GM18511 (cell line): ENCODE measurements around the gene EDN1.
"Not testable (repeated sequence)": the region's sequence is repeated elsewhere in the genome, so short reads cannot be mapped to it uniquely, and the experiment has no call there.

ENCODE experiments used
- ATAC-seq: cut with Tn5 transposase; IDR thresholded peaks from one replicate; pipeline ENCODE4 v1.9.1; 2021; ENCODE audit warnings: mild to moderate bottlenecking, moderate library complexity; ENCODE audit not compliant: unreplicated experiment

EDN1 gene

DNA sequence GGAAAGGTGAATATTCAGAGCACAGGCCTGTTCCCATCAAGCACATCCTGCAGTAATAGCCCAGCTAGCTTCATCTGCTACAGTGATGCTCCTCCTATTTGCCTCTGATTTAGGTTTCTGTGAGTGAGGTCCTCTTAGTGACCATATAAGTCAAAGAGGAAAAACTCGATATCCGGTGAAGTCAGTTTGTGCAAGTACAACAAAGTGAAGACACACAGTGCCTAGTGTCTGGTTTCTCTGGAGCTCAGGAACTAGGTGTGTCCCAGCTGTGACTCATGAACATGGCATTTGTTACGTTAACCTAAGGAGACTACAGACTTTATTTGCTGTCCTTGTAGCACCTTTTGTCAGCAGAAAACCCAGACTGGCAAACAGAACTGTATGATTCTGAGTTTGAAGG is 33.9 kb downstream of the EDN1 start:
- ATAC-seq, result no peak

DNA sequence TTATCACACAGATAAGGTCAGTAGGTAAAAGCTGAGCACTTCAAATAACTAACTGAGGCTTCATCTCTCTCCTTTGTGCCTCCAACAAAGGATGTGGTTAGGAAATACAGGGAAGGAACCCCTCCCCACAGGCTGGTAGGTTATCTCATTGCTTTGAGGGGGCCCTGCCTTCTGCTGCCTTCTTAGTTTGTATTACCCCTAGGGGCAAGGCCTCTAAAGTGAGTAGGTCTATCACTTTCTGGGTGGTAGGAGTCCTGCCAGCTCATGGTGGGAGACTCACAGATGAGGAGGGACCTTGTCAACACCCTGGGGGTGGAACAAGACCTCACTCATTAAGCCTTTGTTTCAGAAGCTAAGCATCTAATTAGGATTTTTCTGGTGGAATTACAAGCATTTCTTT is 34.6 kb downstream of the EDN1 start:
- no peak for ATAC-seq

DNA sequence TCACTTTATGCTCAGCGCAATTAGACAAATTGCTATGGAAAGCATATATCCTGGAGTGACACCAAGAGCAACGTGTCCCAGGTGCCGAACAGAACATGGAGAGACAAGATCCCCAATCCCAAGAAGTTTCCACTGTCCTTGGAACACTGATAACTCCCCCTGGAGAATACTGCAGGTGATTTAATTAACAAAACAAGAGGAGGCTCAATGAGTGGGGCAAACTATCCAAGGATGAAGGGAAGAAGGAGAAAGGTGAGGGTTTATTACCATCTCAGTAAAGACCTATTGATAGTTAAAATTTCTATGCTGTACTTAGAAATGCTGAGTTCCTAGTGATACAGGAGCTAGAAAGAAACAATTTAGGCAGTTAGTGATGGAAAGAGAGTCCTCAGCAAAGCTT is 35.7 kb downstream of the EDN1 start:
- ATAC-seq, result no peak

DNA sequence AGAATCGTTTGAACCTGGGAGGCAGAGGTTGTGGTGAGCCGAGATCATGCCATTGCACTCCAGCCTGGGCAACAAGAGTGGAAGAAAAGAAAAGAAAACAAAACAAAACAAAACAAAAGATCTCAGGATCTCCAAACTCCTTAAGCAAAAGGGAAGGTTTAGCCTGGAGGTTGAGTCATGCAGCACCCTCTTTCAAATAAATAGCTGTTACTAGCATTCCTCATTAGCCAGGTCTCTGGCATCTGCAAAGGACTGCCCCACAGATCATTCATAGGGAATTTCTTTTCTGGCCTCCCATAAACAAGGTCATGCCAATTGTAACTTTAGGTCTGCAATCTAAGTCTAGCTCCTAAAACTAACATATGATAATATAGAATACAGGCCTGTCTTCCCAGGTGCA is 37.2 kb downstream of the EDN1 start:
- ATAC-seq, result no peak

DNA sequence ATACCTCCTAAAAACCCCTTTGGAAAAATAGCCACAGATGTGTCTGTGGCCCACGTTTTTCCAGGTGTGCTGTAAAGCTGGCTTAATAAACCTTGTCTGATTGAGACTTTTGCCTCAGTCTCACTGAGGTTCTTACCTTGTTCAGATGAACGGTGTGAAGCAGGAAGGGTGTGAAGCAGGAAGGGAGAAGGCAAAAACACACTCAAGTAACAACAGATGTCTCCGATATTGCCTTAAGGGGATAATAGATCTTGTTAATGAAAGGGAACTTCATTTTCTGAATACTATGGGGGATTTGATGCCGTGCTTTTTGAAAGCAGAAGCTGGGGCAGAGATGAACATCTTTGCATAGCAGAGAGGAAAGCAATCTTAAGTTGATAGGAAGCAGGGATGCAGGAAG is 37.8 kb downstream of the EDN1 start:
- ATAC-seq, result no peak

DNA sequence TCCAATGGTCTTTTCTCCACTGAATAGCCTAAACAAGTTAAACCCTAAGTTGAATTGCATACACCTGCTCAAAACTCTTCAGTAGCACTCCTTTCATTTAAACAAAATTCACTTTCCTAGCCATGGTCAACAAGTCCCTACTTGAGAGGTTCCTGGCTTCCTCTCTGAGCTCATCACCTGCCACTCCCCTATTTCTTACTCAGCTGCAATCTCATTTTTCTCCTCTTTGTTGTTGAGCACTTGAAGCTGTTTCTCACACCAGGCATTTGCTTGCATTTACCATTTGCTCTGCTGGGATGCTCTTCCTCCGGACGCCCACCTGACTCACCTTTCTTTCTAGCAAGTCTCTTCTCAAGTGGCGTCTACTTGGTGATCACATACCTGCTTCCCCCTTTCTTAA is 38.5 kb downstream of the EDN1 start:
- ATAC-seq, result no peak

DNA sequence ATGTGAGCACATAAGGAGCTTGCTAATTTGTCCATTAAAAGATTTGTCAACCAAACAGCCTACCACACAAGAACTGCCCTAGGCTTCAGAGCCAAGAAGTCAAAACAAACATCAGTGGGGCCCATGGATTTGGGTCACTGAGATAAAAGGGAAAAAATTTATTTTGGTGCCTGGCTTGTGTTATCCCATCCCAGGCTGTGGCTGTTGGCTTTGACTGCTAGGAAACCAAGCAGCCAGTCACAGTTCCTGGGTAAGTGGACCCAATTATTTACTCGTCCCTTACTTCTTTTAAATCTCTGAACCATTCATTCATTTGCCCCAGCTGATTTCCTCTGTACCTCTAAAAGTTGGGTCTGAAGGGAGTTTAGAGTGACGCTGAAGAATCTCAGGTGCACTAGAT is 41.3 kb downstream of the EDN1 start:
- no peak for ATAC-seq

DNA sequence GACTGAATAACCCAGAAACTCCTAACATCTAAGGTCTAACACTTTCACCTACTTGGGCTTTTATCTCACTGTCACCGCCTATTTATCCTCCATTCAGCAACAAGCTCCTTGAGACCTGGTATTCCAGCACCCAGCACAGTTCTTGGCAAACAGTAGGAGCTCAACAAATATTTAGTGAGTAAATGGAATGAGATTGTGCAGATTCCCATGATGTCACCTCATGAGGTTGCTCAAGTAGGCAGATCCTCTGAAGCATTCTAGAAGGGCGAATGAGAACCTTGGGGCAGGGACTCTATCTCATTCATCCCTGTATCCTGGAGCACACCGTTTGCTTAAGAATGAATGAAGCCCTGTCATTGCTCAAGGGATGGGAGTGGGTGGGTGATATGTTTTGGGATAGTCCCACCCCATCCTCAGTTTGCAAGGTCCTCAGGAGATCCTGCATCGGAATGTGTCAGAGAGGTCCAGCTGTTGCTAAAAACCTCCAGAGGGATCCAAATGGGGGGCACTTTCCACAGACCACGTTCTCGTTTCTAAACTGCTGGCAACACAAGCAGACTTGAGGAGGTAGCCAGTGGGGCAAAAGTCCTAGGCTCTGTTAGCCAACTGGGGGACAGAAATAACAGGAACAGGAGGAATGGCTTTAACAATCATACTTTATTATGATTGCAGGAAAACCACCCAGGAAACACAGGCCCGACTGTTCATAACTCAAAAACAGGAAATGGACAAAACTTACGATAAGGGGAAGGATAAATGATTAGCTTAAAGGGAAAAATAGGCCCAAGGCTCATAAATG is 42.0 kb downstream of the EDN1 start:
- no peak for ATAC-seq

DNA sequence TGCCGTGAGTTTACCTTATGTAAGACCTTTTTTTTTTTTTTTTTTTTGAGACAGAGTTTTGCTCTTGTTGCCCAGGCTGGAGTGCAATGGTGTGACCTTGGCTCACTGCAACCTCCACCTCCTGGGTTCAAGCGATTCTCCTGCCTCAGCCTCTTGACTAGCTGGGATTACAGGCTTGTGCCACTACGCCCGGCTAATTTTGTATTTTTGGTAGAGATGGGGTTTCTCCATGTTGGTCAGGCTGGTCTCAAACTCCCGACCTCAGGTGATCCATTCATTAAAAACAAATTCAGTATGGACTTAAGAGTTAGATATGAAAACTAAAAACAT is 42.6 kb downstream of the EDN1 start:
- not testable (repeated sequence) for ATAC-seq

DNA sequence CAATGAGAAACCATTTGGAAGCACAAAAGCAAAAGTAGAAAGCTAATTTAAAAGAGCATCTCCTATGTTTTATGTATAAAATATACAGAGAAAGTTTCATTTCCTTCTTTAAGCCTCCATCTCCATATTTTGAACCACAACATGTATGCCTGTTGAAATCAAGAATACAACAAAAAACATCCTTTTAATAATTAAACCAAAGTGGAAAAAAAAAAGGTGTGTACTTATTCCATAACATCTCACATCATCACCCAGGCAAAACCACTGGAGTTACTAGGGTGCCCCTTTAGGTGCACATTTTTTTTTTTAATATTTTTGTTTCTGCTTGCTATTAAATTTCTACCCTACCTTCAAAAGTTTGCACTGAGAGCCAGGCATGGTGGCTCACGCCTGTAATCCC is 43.0 kb downstream of the EDN1 start:
- ATAC-seq, result no peak

DNA sequence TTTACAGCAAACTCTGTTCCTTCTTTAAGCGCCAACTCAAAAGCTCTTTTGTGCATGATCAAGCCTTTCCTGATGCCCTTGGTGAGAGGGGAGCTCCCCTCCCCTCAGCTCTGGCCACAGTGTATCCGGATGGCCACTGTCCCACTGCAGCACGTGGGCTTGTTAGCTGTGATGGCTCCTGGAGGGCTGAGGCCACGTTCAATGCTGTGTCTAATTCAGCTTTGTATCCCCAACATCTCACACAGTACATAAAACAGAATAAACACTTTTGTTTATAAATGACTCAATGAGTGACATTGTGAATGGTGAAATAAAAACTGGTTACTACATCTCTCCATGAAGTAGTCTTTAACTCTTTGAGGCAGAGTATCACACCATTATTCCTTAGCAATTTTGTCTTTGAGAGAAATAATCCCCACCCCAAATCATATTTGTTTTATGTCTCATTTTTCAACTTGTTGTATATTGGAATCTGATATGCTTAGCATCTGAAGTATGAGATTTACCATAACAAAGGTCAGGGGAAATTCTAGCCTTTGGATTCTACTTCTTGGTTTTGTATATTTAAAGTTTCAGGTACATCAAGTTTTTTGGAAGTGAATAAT is 44.5 kb downstream of the EDN1 start:
- no peak for ATAC-seq

DNA sequence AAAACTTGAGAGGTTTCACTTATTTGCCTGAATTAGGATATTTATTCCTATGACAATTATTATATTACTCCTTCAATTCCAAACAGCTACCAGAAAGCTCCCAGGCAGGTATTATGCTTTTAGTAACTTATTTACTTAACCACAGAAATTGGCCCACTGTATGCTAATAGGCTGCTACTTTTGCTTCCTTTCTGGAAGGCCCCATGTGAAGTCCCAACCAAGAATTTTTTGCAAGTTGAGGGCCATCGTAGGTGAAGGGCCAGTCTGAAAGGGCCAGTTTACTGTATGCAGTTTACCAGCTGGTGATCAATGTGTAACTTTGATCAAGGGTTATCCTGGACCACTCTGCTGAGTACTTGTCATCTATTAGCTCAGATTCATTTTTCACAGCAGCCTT is 45.0 kb downstream of the EDN1 start:
- peak; percentile 64 for ATAC-seq

DNA sequence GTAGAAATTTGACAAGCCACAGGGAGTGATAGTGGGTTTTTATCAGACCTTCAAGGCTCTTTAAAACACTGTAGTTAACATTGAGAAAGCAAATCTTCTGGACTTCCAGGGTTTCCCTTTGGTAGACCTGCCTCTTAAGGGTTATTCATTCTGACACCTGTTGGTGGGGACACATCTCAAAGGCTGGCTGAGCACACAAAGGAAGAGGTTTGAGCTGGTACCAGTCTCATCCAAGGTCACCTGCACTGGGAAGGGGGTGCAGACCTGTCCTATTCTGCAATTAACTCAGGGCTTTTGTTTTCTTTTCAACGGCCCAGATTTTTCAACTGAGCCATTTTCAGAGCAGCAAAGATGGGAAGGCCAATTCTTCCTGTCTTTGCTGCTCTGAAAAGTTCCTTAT is 45.6 kb downstream of the EDN1 start:
- ATAC-seq, result peak; percentile 43

DNA sequence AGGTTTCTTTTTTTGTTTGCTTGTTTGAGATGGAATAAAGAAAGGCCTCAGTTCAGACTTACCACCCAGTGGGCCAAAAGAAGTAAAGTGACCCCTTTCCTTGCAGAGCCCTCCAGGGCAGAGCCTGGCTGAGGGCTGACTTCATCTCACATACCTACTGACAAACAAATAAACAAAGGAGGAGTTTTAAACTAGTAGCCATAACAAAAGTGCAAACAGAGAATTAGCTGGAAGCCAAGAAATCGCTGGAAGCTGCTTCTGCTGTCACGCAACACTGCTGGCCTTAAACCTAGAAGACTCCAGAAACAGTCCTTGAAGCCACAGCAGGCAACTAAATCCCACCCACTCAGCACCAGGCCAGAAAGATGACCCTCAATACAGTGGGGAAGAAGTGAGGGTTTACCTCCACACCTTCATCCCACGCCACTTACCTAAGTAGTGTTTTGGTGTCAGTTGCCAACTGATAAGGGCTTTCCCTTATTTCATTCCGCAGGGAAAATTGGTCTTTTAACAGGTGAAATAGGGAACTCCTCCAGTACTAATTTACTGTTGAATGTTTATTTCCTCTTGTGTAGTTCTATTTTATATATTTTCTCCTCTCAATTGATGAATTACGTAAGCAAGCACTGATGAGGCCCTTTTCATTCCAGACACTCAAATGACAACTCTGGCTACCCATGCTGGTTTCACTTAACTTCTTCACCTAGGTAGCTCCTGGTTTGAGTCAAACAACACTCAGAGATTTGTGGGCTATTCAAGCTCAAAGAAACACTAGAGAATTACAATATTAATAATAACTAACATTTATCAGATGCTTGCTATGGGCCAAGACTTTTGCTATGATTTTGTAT is 46.2 kb downstream of the EDN1 start:
- ATAC-seq, result peak; percentile 51

DNA sequence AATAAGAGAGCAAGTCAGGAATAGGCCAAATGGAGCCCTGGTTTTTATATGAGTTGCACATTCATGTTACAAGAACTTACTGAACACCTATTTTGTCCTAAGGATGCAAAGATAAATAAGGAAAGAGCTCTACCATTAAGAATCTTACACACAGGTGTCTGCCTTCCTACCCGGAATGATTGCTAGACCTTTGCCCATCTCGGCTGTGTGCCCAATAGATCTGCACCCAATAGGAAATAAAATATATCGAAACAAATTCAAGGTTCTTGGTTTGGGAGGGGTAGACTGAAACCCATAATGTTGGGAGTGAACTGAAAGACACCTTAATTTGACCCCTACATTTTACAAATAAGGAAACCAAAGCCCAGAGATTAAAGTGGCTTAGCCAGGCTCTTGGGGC is 48.9 kb downstream of the EDN1 start:
- ATAC-seq, result no peak

DNA sequence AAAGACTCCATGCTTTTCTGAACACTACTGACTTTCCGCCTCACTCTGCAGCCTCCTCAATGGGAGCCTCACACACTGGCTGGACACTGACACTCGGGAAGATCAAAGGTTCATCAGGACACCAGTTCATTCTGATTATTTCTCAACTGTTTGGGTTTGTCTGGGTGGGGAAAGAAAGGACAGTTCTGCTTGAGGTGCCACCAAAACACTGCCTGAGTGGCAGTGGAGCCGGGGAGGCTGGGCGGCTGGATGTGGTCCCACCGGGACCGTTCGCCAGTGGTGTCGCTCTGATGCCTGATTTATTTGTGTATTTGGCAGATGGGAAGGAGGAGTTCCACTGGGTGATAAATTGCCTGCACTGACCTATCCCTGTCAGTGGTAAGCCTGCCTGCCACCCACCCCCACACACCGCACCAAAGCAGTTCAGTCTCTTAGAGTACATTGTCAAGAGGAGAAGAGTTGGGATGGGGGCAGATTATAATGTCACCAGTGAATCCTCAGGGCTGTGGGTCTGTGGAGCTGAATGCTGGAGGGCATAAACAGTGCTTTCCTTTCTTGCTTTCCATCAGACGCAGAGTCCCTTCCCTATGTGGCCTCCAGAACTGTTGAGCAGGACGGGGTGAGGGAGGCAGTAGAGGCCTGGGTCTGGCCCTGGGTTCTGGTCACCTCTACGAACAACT is 49.8 kb downstream of the EDN1 start:
- no peak for ATAC-seq

DNA sequence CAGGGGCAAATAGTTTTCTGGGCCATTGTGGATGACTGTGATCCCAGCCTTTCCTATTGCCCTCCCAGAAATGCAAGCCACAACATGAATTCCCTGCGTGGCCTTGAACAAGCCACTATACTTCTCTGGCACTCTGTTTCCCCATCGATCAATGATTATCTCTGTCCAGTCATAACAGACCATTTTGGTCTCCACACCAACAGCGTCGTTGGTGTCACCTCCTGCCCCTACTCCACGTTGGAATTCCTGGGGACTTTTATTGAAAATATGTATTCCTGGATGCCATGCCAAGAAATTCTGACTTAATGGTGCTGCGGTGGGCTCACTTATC is 50.3 kb downstream of the EDN1 start:
- no peak for ATAC-seq

DNA sequence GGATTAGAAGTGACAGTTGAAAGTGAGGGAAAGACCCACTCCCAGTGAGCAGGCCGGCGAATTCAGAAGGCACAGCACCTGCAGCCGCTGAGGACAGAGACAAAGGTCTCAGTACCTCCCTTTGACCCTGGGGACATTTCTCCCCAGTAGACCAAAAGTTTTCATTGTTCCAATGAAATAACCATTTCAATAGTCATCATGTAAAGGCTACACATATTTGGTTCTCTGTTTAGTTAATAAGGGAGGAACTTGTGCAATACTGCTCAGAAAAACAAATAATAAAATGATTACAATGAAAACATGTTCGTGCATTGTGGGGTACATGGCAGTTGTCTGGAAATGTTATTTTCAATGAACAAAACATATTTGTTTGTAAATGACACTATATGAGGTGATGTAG is 52.5 kb downstream of the EDN1 start:
- no peak for ATAC-seq

DNA sequence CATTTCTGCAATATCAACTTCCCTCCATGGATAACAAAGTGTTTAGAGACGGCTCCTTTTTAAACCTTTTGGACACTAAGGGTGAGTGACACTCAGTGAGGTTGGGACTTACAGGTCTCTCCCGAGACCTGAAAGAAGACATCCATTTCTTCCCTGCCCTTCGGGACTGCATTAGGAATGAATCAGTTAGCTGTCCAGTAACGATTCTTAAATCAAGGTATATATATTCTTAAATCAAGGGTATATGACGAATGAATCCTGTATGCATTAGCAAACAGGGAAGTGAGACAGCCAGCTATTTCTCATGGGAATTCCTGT is 52.9 kb downstream of the EDN1 start:
- ATAC-seq, result no peak

DNA sequence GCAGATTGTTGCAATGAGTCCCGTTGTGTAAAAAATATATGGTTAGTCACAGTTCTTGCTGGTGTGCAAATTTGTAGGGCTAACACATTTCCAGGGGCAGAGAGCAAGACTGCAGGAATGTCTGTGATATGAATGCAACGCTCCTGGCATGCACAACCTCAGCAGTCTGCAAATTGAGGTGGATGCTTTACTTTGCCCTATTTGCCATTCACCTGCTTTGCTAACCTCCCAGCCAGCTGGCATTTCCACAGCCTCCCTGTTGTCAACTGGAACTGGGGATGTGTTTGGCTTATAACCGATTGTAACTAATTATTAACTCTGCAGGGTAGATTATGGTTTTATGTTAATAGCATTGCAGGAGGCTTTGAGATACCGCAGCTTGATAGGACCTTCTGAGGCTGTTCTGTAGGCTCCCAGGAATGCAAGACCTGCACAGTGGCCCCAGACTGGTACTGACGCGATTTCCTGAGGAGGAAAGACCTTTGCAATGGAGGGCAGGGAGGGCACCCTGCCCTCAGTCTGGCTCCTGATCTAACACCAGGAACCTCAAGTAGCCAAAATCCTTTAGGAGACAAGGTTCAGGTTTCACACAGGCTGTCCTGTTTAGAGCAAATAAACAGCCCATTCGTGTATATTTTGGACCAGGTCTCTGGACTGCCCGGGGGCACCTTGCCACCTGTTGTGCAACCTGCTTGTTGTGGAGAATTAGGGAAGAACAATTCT is 53.4 kb downstream of the EDN1 start:
- ATAC-seq, result no peak

DNA sequence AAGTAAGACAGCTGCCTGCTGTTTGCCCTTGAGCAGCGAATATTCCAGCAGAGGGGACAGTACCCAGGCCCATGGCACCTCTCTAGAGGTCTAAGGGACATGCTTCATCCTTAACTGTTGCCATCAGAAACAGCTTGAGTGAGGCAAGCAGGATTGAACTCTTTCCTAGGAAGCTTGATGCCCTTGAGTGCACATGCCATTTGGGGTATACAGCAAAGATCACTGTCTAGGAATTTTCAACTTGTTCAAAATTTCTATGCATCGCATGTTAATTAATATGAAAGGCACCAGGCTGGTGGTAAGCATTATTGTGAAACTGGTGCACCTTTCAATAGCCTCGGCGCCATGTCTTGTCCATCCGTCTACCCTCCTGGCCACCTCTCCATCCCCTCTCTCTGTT is 54.1 kb downstream of the EDN1 start:
- no peak for ATAC-seq
